IMR-90 (cell line): Measurements from ENCODE around the gene PDCL2. TPM values are rescaled to one million over a fixed set of nuclear protein-coding genes. Genes with fewer than 3 reads are reported as not detected.

Source experiments
- ATAC-seq: fragments of 200-7000 bp; cut with Tn5 transposase; 2 replicates; pipeline ENCODE4 v1.9.1; 2020; ENCODE audit warnings: low read depth, mild to moderate bottlenecking, moderate library complexity
- BruUV-seq: library from RNA; stranded (reverse); fragments of 400-500 nt; replicated peaks from 2 replicates; lab custom pipeline; 2021; lab: Mats Ljungman, UMichigan
- CTCF ChIA-PET: fragments of 300-600 bp; formaldehyde crosslinking; extraction: SDS; loops from one replicate; lab custom pipeline; 2021; ENCODE audit warnings: antibody characterized with exemption; lab: Yijun Ruan, JAX
- POLR2A ChIA-PET: fragments of 300-600 bp; sonication (Branson Sonifier 250); formaldehyde crosslinking; loops from one replicate; lab custom pipeline; 2022; ENCODE audit warnings: antibody characterized with exemption; ENCODE audit not compliant: unreplicated experiment; lab: Charles Lee
- DNase-seq: peaks from one replicate; pipeline ENCODE4 v3.0.0; 2013
- H2AFZ ChIP-seq: replicated peaks from 2 replicates; pipeline ENCODE3; 2013; ENCODE audit warnings: low read length, mild to moderate bottlenecking; ENCODE audit not compliant: poor library complexity
- H2AK5ac ChIP-seq: 2 replicates; pipeline ENCODE4 v1.6.1; 2013; ENCODE audit warnings: low read depth, low read length, inconsistent platforms
- H2AK9ac ChIP-seq: replicated peaks from 2 replicates; pipeline ENCODE3; 2013; ENCODE audit warnings: mild to moderate bottlenecking, low read depth, low read length, moderate library complexity; ENCODE audit not compliant: poor library complexity
- H2BK120ac ChIP-seq: 2 replicates; pipeline ENCODE4 v1.6.1; 2013; ENCODE audit warnings: low read depth, low read length, inconsistent platforms
- H2BK15ac ChIP-seq: 3 replicates; pipeline ENCODE4 v1.6.1; 2013; ENCODE audit warnings: low read depth, low read length, inconsistent platforms
- H2BK20ac ChIP-seq: 2 replicates; pipeline ENCODE4 v1.6.1; 2013; ENCODE audit warnings: low read depth, mild to moderate bottlenecking, inconsistent platforms, low read length, moderate library complexity
- H2BK5ac ChIP-seq: 2 replicates; pipeline ENCODE4 v1.6.1; 2013; ENCODE audit warnings: mild to moderate bottlenecking, low read depth, low read length, inconsistent platforms; ENCODE audit not compliant: poor library complexity, severe bottlenecking
- H3K14ac ChIP-seq: replicated peaks from 2 replicates; pipeline ENCODE4 v1.6.1; 2013; ENCODE audit warnings: low read depth, low read length, inconsistent platforms
- H3K18ac ChIP-seq: 2 replicates; pipeline ENCODE4 v1.6.1; 2013; ENCODE audit warnings: low read depth, low read length, control low read depth
- H3K23ac ChIP-seq: 2 replicates; pipeline ENCODE4 v1.6.1; 2013; ENCODE audit warnings: low read depth, low read length, inconsistent platforms
- H3K27ac ChIP-seq: 2 replicates; pipeline ENCODE4 v1.5.1; 2013; ENCODE audit warnings: mild to moderate bottlenecking, control low read depth, low read length; ENCODE audit not compliant: insufficient read depth
- H3K27me3 ChIP-seq: 2 replicates; pipeline ENCODE4 v1.6.1; 2013; ENCODE audit warnings: low read length; ENCODE audit not compliant: control insufficient read depth, insufficient read depth
- H3K36me3 ChIP-seq: 2 replicates; pipeline ENCODE4 v1.6.1; 2013; ENCODE audit warnings: low read length, mixed read lengths; ENCODE audit not compliant: control insufficient read depth, insufficient read depth
- H3K4ac ChIP-seq: 2 replicates; pipeline ENCODE4 v1.6.1; 2013; ENCODE audit warnings: low read depth, low read length, inconsistent platforms
- H3K4me1 ChIP-seq: 2 replicates; pipeline ENCODE4 v1.6.1; 2013; ENCODE audit warnings: low read length, mixed read lengths; ENCODE audit not compliant: control insufficient read depth, insufficient read depth
- H3K4me2 ChIP-seq: 2 replicates; pipeline ENCODE4 v1.6.1; 2013; ENCODE audit warnings: low read depth, mild to moderate bottlenecking, control low read depth, low read length, moderate library complexity
- H3K4me3 ChIP-seq: 2 replicates; pipeline ENCODE4 v1.5.1; 2013; ENCODE audit warnings: low read depth, mild to moderate bottlenecking, control low read depth, low read length, moderate library complexity; ENCODE audit not compliant: insufficient read depth
- H3K56ac ChIP-seq: 2 replicates; pipeline ENCODE4 v1.6.1; 2013; ENCODE audit warnings: low read length, inconsistent platforms; ENCODE audit not compliant: insufficient read depth; ENCODE audit errors: extremely low read depth
- H3K79me1 ChIP-seq, 2 experiments: 2 replicates each; pipeline ENCODE4 v1.6.1; 2013; ENCODE audit warnings: low read length in 2 of 2, inconsistent platforms in 1 of 2, low read depth in 1 of 2
- H3K9ac ChIP-seq: 2 replicates; pipeline ENCODE4 v1.6.1; 2013; ENCODE audit warnings: low read depth, low read length, control low read depth
- H3K9me1 ChIP-seq: 2 replicates; pipeline ENCODE4 v1.6.1; 2013; ENCODE audit warnings: low read length, inconsistent platforms; ENCODE audit not compliant: insufficient read depth
- H3K9me3 ChIP-seq: 2 replicates; pipeline ENCODE4 v1.6.1; 2013; ENCODE audit warnings: low read length; ENCODE audit not compliant: control insufficient read depth, insufficient read depth
- H4K20me1 ChIP-seq: 2 replicates; pipeline ENCODE4 v1.6.1; 2013; ENCODE audit warnings: low read length, inconsistent platforms; ENCODE audit not compliant: insufficient read depth
- H4K5ac ChIP-seq: 2 replicates; pipeline ENCODE4 v1.6.1; 2013; ENCODE audit warnings: mild to moderate bottlenecking, low read depth, low read length, control low read depth
- H4K8ac ChIP-seq, 2 experiments: 2 replicates each; pipeline ENCODE4 v1.6.1; 2013; ENCODE audit warnings: low read depth in 2 of 2, low read length in 2 of 2, control low read depth in 1 of 2, inconsistent platforms in 1 of 2
- H4K91ac ChIP-seq: 2 replicates; pipeline ENCODE4 v1.6.1; 2013; ENCODE audit warnings: low read depth, low read length, inconsistent platforms; ENCODE audit not compliant: insufficient read depth
- SMC3 ChIP-seq: fragments of 150-350 bp; IDR thresholded peaks from 2 replicates; pipeline ENCODE4 v1.6.1; 2016; ENCODE audit warnings: low read depth, mild to moderate bottlenecking, antibody characterized with exemption, low read length, moderate library complexity
- WGBS, 2 experiments: methylation state at CpG; one replicate each; pipeline versions ENCODE4 v1.1.5 to v1.1.7; 2013; ENCODE audit warnings: missing lambda C conversion rate in 2 of 2; ENCODE audit not compliant: insufficient read length in 1 of 2; ENCODE audit errors: extremely low coverage in 2 of 2; 5-methylcytosine and 5-hydroxymethylcytosine counted together
- dilution Hi-C: fragments of 300-500 bp; cut with HindIII; formaldehyde crosslinking; loops from one replicate; pipeline ENCODE4 v1.14.3; 2018; ENCODE audit warnings: low sequenced_read_pairs; ENCODE audit not compliant: unreplicated experiment
- in situ Hi-C: fragments of 300-500 bp; cut with MboI; formaldehyde crosslinking; loops from 3 replicates; pipeline ENCODE4 v1.14.3; 2019; ENCODE audit warnings: low sequenced_read_pairs, inconsistent platforms, mixed read lengths
- intact Hi-C: fragments of 100-400 bp; cut with micrococcal nuclease; formaldehyde crosslinking; loops from 2 replicates; pipeline ENCODE4 v1.10.0; 2022
- polyA plus RNA-seq, 3 experiments: library from polyadenylated mRNA; depleted of rRNA; stranded (reverse); fragments of >200 nt; gene quantifications; 2 replicates each; pipeline ENCODE4 v1.2.3, GENCODE V29; 2012; ENCODE audit warnings: low replicate concordance in 1 of 3
- total RNA-seq: library from RNA; depleted of rRNA; stranded (reverse); fragments of >200 nt; gene quantifications from 2 replicates; pipeline ENCODE4 v1.2.3, GENCODE V29; 2012

Gene PDCL2
- total and polyA plus RNA-seq, 2 of the 4 experiments (the other 2 are of a cell fraction), result not detected

DNA sequence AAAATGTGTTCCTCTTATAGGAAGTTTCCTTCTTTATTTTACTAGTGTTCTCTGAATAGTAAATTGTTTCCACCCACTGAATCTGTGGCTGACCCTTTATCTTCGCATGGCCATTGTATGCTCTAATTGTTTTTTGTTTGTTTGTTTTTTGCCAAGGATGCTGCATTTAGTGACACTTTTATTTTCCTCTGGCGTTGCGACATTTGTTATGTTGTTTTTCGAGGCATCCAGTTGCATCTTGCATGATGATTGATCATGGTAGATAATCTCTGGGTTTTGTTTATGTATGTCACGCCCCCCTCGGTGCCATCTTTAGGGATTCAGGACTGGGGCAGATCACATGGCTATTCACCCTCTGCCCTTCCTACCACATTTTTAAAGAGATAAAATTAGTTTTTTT, 41.9 kb upstream of the PDCL2 start:
- Histone ChIP-seq H2AK9ac (no peak overlapping the region), H4K5ac (no peak overlapping the region), H2AFZ (no peak overlapping the region), H2BK15ac (no peak overlapping the region), H2AK5ac (no peak overlapping the region), H3K36me3 (no peaks in the 10 kb centered on the region), H3K27ac (no peak overlapping the region), H3K56ac (no peak overlapping the region), H4K20me1 (no peaks in the 10 kb centered on the region), H3K9me1 (no peaks in the 10 kb centered on the region), H4K91ac (no peak overlapping the region), H2BK120ac (no peak overlapping the region), H3K79me1 (no peaks in the 10 kb centered on the region), H3K4me1 (no peaks in the 10 kb centered on the region; the same call in 1 of the 2 replicates), H3K14ac (no peak overlapping the region), H3K4ac (no peak overlapping the region), H3K4me3 (no peak overlapping the region), H3K18ac (no peak overlapping the region), H2BK20ac (no peak overlapping the region), H2BK5ac (no peak overlapping the region), H3K9ac (no peak overlapping the region), H3K23ac (no peak overlapping the region), H3K27me3 (peaks cover 33% of the 10 kb centered on the region), H4K8ac (no peak overlapping the region), H3K9me3 (no peaks in the 10 kb centered on the region), H3K4me2 (no peak overlapping the region)
- no TSS peak for BruUV-seq
- WGBS, 2 experiments, result no CpG with 5 or more reads among the region's 6 CpGs
- ChIA-PET POLR2A (no interaction called here), CTCF (no interaction called here)
- dilution Hi-C loops (no loop called here), in situ Hi-C loops (no loop called here), intact Hi-C loops (no loop called here)
- DNase-seq, result no peak
- ATAC-seq, result no peak
- TF ChIP-seq SMC3, result no peak
